K562 (cell line): ENCODE data around the gene TMIGD1. TPM values are rescaled to one million over a fixed set of nuclear protein-coding genes. Genes with fewer than 3 reads are reported as not detected.

ENCODE experiments used
- BDP1 ChIP-seq: IDR thresholded peaks from 3 replicates; pipeline ENCODE4 v1.6.1; 2011; ENCODE audit not compliant: insufficient read length, insufficient read depth
- CBX1 ChIP-seq: sonication (generic); IDR thresholded peaks from 2 replicates; pipeline ENCODE4 v1.6.1; 2016; ENCODE audit warnings: antibody characterized with exemption, low read depth, mild to moderate bottlenecking
- CTCF ChIP-seq, 3 experiments: IDR thresholded peaks in 2 of 3; conservative IDR thresholded peaks in 1 of 3; 2 replicates each; pipeline ENCODE4 v1.5.1; 2011 to 2012; ENCODE audit warnings: low read length in 3 of 3, mild to moderate bottlenecking in 3 of 3, control low read depth in 2 of 3, improper control_type of control experiment in 1 of 3, inconsistent platforms in 1 of 3, low read depth in 1 of 3, mixed read lengths in 1 of 3, moderate library complexity in 1 of 3; ENCODE audit not compliant: insufficient read depth in 2 of 3
- ESRRA ChIP-seq: fragments of 450-650 bp; IDR thresholded peaks from 2 replicates; pipeline ENCODE4 v1.6.1; 2014; ENCODE audit warnings: low read depth, mild to moderate bottlenecking, moderate library complexity, borderline replicate concordance
- REST ChIP-seq, 2 experiments: fragments of 450-650 bp; formaldehyde crosslinking in 1 of 2; IDR thresholded peaks; 2 replicates each; pipeline versions ENCODE4 v1.4.0 to v1.6.1; 2014 to 2020; ENCODE audit warnings: mild to moderate bottlenecking in 2 of 2, borderline replicate concordance in 1 of 2, low read depth in 1 of 2
- polyA plus RNA-seq, 8 experiments: library from polyadenylated mRNA; depleted of rRNA in 4 of 8; stranded (reverse) in 5 of 8; unstranded in 3 of 8; fragments of >200 nt; fragmentation: Nextera tagmentation in 2 of 8; fragmentation: Illumina TruSeq in 1 of 8; extraction: Ambion mirVana in 2 of 8; extraction: Trizol in 1 of 8; gene quantifications; 2 replicates each; pipeline versions ENCODE4 v1.2.1 to v1.2.3, GENCODE V29; 2011 to 2014; ENCODE audit warnings: inconsistent platforms in 1 of 8, missing spikeins in 1 of 8
- total RNA-seq, 7 experiments: library from RNA; depleted of rRNA in 6 of 7; stranded (reverse); fragments of >200 nt in 6 of 7; fragmentation: Illumina TruSeq in 2 of 7; extraction: Trizol in 2 of 7; gene quantifications; 2 replicates each; pipeline versions ENCODE4 v1.2.1 to v1.2.3, GENCODE V29; 2011 to 2021; ENCODE audit warnings: low replicate concordance in 1 of 7

Gene TMIGD1
- total and polyA plus RNA-seq, 9 of the 15 experiments (the other 6 are each of a cell fraction or from before 2014, with no cell fraction given) = not detected

GRCh38 chr17:30299000-30299399, 34.9 kb downstream of the TMIGD1 start (continued):
- 0 out of 2 replicates have a peak, but pooled peaks have one; percentile 24 for TF ChIP-seq REST (IDR thresholded peaks at IDR 0.05; ENCODE audit: borderline replicate concordance)
- TF ChIP-seq REST (CRISPR knock-in tag; IDR thresholded peaks at IDR 0.05; ENCODE audit: low read depth) = no peak
- no peak for TF ChIP-seq CBX1
- TF ChIP-seq ESRRA = no peak
- peak in 2 of 3 experiments; percentile 38 to 44; a peak in 3 of 6 replicates for TF ChIP-seq CTCF (IDR thresholded peaks at IDR 0.05 in 2 of 3, conservative IDR thresholded peaks at IDR 0.05 in 1 of 3; ENCODE audit: insufficient read depth in 2 of 3, low read depth in 1 of 3, low read length in 3 of 3)
- TF ChIP-seq BDP1 = no peak
- TF ChIP-seq, all 486 proteins: peak for 3
